Activated naive CD8-positive, alpha-beta T cell treated with anti-CD3 and anti-CD28 coated beads for 36 hours (primary cell): ENCODE results near the gene PRRC2B. TPM values are rescaled to one million over a fixed set of nuclear protein-coding genes. Genes with fewer than 3 reads are reported as not detected.

ENCODE experiments used
- DNase-seq: peaks from one replicate; pipeline ENCODE4 v3.0.0; 2021
- H3K27ac Mint-ChIP-seq: one replicate; pipeline ENCODE4 v1.8.0; 2022; ENCODE audit warnings: mild to moderate bottlenecking, moderate library complexity, mixed read lengths
- H3K27me3 Mint-ChIP-seq: one replicate; pipeline ENCODE4 v1.8.0; 2022; ENCODE audit warnings: mild to moderate bottlenecking, mixed read lengths
- H3K36me3 Mint-ChIP-seq: one replicate; pipeline ENCODE4 v1.8.0; 2021; ENCODE audit warnings: mild to moderate bottlenecking, mixed read lengths
- H3K4me1 Mint-ChIP-seq: one replicate; pipeline ENCODE4 v1.8.0; 2021; ENCODE audit warnings: mixed read lengths
- H3K4me3 Mint-ChIP-seq: one replicate; pipeline ENCODE4 v1.8.0; 2022; ENCODE audit warnings: mild to moderate bottlenecking, moderate library complexity, mixed read lengths
- H3K9me3 Mint-ChIP-seq: one replicate; pipeline ENCODE4 v1.8.0; 2022; ENCODE audit warnings: mixed read lengths
- total RNA-seq, 2 experiments: library from RNA; stranded (reverse); gene quantifications; one replicate each; pipeline ENCODE4 v1.2.3, GENCODE V29; 2021

The PRRC2B gene
- total RNA-seq, 2 experiments from 2014 or later = 128 to 135 TPM

DNA sequence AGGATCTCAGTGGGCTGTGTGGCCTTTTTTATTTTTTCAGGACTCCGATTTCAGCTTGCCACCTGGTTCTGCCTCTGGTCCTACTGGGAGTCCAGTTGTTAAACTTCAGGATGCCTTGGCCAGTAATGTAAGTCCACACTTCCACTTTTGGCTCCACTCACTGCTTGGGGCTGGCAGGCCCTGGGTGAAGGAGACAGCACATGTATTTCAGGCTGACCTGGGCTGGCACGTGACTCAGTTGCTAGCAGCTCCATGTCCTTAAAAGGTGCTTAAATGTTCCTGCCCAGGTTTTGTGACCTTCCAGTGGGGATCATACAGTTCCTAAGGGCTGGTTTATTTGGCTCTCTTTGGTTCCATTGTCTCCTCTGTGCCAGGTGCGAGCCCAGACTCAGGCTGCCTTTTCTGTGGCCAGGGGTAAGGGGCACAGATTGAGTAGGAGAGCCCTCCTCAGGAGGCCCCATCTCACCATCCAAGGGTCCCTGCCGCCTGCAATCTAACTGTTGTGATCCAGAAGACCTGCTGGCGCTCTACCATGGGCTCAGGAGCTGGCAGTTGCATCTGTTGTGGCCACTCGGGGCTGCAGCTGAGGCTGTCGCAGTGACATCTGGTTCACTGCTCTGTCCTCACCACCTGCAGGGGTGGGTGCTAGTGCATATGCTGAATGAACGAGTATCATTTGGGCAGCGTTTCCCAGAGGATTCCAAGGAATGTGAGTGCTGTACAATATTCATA lies 89.6 kb downstream of the PRRC2B start:
- Mint-ChIP-seq H3K36me3 (peaks cover 15% of the 10 kb centered on the region), H3K27ac (no peak overlapping the region), H3K9me3 (no peaks in the 10 kb centered on the region)

DNA sequence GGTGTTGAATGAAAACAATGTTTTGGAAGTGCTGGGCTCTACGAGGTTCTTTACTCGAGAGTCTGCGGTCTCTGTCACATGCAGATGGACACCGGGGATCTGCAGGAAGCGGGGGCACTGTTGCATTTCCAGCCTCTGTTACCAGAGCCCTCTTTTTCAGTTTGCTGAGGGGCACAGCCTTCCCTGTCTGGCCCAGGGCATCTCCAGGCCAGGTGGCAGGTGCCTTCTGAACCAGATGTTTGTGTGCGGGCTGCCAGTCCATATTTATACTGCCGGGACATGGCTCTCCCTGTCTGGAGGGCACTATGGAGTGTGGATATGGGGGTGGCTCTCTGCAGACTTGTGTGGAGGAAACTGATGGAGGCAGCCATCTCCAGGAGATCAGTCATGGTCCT lies 90.2 kb downstream of the PRRC2B start:
- Mint-ChIP-seq H3K27ac (no peak overlapping the region), H3K9me3 (no peaks in the 10 kb centered on the region), H3K36me3 (peaks cover 16% of the 10 kb centered on the region), H3K4me1 (peaks cover 7% of the 10 kb centered on the region), H3K27me3 (no peaks in the 10 kb centered on the region), H3K4me3 (no peak overlapping the region)
- no peak for DNase-seq

More for the DNA sequence above, 89.6 kb downstream of the PRRC2B start:
- no peak for DNase-seq
- no peaks in the 10 kb centered on the region for H3K27me3 Mint-ChIP-seq
- H3K4me1 Mint-ChIP-seq = peaks cover 7% of the 10 kb centered on the region
- no peak overlapping the region for H3K4me3 Mint-ChIP-seq

DNA sequence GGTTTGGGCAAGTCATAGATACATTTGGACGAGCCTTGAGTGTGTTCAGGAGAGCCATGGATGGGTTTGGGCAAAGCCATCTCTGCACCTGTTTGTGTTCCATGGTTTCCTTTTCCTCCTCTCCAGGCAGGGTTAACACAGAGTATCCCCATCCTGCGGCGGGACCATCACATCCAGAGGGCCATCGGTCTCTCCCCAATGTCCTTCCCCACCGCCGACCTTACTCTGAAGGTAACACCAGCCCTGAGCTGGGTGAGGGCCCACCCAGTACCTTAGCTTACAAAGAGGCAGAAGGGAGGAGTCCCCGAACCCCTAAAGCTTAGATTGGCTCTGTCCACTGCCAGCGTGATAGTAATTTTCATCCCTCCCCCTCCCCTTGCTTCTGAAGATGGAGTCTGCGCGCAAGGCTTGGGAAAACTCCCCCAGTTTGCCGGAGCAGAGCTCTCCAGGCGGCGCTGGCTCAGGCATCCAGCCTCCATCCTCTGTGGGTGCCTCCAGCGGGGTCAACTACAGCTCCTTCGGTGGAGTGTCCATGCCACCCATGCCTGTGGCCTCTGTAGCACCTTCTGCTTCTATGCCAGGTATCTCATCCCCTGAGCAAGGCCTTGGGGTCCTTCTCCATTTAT lies 90.8 kb downstream of the PRRC2B start:
- Mint-ChIP-seq H3K4me1 (peaks cover 3% of the 10 kb centered on the region), H3K27me3 (no peaks in the 10 kb centered on the region), H3K27ac (no peak overlapping the region), H3K9me3 (no peaks in the 10 kb centered on the region), H3K36me3 (peaks cover 18% of the 10 kb centered on the region), H3K4me3 (no peak overlapping the region)
- DNase-seq = no peak

DNA sequence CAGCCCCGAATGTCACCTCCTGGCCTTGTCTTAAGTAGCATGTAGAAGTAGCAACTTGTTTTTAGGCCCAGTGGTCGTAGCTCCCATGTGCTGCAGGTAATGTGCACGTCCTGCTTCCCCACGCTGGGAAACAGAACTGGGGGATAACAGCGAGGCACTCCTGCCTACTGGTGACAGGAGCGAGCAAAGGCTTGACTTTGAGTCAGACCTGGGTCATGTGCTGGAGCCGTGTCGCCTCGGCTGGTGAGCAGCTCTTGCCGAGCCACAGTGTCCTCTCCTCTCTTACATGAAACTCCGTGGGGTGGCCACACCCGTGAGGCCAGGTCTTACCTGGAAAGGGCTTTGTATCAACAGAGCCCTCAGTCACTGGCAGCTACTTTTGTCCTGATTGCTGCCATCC lies 91.3 kb downstream of the PRRC2B start:
- no peak for DNase-seq
- Mint-ChIP-seq H3K27me3 (no peaks in the 10 kb centered on the region), H3K9me3 (no peaks in the 10 kb centered on the region), H3K36me3 (peaks cover 20% of the 10 kb centered on the region), H3K4me3 (no peak overlapping the region), H3K27ac (no peak overlapping the region), H3K4me1 (peaks cover 2% of the 10 kb centered on the region)

DNA sequence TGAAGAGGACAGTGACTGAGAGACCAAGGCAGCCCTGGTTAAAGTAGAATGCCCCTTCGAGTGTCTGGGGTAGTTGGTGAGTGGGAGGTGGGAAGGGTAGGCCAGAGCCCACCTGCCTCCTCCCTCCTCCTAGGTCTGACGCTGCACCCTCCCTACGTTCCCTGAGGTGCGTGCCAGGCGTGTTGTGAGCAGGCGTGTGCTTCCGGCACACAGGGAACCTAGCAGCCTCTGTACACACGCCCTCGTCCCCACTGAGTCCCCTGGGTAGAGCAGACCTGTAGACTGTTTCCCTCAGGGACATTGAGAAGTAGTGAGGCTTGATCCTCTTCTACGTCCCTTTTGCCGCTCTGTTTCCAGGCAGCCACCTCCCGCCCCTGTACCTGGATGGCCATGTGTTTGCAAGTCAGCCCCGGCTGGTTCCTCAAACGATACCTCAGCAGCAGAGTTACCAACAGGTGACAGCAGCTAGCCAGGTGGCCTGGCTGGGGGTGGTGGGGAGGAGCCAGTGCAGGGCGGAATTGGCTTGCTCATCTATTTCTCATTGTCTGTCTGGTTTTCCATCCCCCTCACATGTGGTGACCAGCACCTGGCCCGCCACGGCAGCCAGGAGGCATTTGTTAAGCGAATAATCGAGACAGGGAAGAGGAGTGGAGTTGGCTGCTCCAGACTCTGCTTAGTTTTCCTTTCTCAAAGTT lies 92.0 kb downstream of the PRRC2B start:
- no peaks in the 10 kb centered on the region for H3K9me3 Mint-ChIP-seq
- peaks cover 22% of the 10 kb centered on the region for H3K36me3 Mint-ChIP-seq
- H3K27ac Mint-ChIP-seq = no peak overlapping the region
- no peaks in the 10 kb centered on the region for H3K27me3 Mint-ChIP-seq
- H3K4me3 Mint-ChIP-seq = no peak overlapping the region
- no peaks in the 10 kb centered on the region for H3K4me1 Mint-ChIP-seq
- no peak for DNase-seq

DNA sequence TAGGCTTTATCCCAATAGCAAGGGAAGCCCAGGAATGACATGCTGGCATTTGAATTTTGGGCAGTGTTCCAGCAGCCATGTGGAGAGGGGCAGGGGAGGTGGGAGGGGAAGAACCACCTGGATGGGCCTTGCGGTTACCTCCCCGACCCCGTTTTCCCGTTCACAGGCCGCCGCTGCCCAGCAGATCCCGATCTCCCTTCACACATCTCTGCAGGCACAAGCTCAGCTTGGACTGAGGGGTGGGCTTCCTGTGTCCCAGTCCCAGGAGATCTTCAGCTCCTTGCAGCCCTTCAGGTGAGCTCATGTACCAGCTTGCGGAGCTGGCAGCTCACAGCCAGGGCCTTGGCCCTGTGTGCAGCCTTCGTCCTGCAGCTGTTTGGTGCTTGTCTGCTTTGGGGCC lies 93.1 kb downstream of the PRRC2B start:
- Mint-ChIP-seq H3K4me1 (no peaks in the 10 kb centered on the region), H3K27me3 (no peaks in the 10 kb centered on the region), H3K4me3 (no peak overlapping the region), H3K9me3 (no peaks in the 10 kb centered on the region), H3K36me3 (peaks cover 19% of the 10 kb centered on the region), H3K27ac (no peak overlapping the region)
- no peak for DNase-seq

DNA sequence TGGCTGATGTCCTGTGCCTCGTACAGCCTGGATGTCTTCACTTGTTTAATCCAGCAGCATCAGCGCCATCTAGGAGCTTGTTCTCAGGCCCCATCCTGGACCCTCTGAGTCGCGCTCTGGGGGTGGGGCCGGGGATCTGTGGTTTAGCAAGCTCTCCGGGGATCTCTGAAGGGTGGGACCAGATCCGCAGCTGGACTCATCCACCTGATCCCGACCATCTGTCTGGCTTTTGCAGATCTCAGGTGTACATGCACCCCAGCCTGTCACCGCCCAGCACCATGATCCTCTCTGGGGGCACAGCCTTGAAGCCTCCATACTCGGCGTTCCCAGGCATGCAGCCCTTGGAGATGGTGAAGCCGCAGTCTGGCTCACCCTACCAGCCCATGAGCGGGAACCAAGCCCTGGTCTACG lies 93.7 kb downstream of the PRRC2B start:
- Mint-ChIP-seq H3K27ac (peak overlapping the region; percentile 44), H3K4me3 (no peak overlapping the region), H3K27me3 (no peaks in the 10 kb centered on the region), H3K4me1 (no peaks in the 10 kb centered on the region), H3K36me3 (peaks cover 17% of the 10 kb centered on the region), H3K9me3 (no peaks in the 10 kb centered on the region)
- no peak for DNase-seq

DNA sequence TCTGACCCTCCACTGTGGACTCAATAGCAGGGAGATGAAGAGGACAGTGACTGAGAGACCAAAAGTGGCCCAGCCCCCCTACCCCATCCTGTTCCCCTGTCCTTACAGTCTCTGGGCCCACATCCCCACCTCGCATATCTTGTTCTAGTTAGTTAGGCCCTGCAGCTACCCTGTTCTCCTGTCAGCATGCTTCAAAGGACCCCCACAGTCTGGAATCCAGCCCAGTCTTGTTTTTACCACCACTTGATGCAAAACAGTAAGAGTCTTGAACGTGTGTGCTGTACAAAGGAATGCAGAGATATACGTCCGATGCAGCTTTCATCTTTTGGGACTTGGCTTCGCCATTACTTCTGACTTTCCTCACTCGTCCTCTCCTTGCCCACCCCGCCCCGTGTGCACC lies 96.6 kb downstream of the PRRC2B start:
- DNase-seq = no peak
- H3K27ac Mint-ChIP-seq = no peak overlapping the region
- no peak overlapping the region for H3K4me3 Mint-ChIP-seq
- H3K27me3 Mint-ChIP-seq = no peaks in the 10 kb centered on the region
- H3K4me1 Mint-ChIP-seq = no peaks in the 10 kb centered on the region
- H3K9me3 Mint-ChIP-seq = no peaks in the 10 kb centered on the region
- peaks cover 18% of the 10 kb centered on the region for H3K36me3 Mint-ChIP-seq

DNA sequence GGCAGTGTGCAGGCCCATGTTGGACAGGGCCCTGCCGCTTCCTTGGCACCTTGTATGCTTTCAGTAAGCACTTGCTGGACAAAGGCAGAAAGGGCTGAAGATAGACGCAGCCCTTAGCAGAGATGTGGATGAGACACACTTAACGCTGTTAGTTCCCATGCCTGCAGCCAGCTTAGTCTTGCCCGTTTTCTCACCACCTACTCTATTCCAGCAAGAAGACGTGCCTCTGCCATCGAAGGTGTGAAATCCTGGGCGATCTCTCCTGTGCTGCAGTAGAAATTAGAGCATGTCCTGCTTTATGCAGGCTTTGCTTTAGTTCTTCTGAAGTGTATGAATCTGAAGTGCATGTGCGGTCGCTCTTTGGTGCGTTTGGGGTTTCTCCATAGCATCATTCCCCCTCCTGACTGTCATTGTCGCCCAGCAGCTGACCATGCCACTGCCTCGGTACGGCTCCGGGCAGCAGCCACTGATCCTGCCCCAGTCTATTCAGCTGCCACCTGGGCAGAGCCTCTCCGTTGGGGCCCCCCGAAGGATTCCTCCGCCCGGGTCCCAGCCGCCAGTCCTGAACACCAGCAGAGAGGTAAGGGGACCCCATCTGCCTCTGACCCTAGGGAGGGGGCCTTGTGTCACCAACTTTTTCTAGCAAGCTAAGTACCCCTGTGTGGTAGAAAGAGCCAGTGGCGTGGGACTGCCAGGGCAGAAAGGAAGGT lies 97.3 kb downstream of the PRRC2B start:
- no peaks in the 10 kb centered on the region for H3K27me3 Mint-ChIP-seq
- no peaks in the 10 kb centered on the region for H3K9me3 Mint-ChIP-seq
- no peaks in the 10 kb centered on the region for H3K4me1 Mint-ChIP-seq
- H3K36me3 Mint-ChIP-seq = peaks cover 21% of the 10 kb centered on the region
- peak overlapping the region; percentile 36 for H3K27ac Mint-ChIP-seq
- no peak overlapping the region for H3K4me3 Mint-ChIP-seq
- no peak for DNase-seq

DNA sequence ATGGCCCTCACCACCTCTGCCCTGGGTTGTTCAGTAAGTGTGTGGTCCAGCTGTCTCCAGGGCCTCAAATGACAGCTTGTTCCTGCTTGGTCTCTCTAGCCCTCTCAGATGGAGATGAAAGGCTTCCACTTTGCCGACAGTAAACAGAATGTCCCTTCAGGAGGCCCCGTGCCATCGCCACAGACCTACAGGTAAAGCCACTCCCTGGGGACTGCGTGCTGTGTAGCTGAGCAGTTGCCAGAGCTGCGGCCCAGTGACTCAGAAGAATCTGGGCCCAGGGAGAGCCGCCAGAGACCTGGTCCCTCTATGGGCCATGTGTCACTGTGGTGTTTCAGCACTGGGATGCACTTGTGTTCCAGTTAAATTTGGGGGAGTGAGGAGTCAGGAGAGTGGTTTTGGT lies 98.2 kb downstream of the PRRC2B start:
- no peak overlapping the region for H3K4me3 Mint-ChIP-seq
- no peak for DNase-seq
- H3K9me3 Mint-ChIP-seq = no peaks in the 10 kb centered on the region
- H3K27ac Mint-ChIP-seq = peak overlapping the region; percentile 73
- H3K27me3 Mint-ChIP-seq = no peaks in the 10 kb centered on the region
- H3K4me1 Mint-ChIP-seq = no peaks in the 10 kb centered on the region
- H3K36me3 Mint-ChIP-seq = peaks cover 21% of the 10 kb centered on the region

DNA sequence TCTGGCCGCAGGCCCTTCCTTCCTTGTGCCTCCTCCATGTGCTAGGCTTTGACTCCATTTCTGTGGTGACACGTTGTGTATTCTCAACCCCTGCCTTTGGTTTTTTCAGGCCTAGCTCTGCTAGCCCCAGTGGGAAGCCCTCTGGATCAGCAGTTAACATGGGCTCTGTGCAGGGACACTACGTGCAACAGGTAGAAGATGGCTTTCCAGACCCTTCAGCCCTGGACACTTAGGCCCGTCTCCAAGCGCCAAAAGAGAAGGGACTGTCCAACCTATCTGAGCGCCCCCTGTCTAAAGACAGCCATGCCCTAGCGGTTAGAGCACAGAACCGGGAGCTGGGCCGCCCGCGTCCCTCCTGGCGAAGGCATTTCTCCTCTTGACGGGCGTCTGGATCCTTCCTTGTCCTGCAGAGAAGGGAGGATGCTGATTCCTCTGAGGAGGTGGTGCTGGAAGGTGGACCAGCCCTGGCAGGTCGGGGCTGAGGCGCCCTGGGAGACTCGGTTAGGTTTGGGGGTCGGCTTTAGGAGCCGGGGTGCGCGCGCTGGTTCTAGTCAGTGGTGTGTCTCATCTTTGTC lies 100.5 kb downstream of the PRRC2B start:
- no peak for DNase-seq
- no peaks in the 10 kb centered on the region for H3K27me3 Mint-ChIP-seq
- H3K27ac Mint-ChIP-seq = no peak overlapping the region
- H3K4me3 Mint-ChIP-seq = no peak overlapping the region
- H3K4me1 Mint-ChIP-seq = peaks cover 14% of the 10 kb centered on the region
- peaks cover 24% of the 10 kb centered on the region for H3K36me3 Mint-ChIP-seq
- H3K9me3 Mint-ChIP-seq = no peaks in the 10 kb centered on the region

DNA sequence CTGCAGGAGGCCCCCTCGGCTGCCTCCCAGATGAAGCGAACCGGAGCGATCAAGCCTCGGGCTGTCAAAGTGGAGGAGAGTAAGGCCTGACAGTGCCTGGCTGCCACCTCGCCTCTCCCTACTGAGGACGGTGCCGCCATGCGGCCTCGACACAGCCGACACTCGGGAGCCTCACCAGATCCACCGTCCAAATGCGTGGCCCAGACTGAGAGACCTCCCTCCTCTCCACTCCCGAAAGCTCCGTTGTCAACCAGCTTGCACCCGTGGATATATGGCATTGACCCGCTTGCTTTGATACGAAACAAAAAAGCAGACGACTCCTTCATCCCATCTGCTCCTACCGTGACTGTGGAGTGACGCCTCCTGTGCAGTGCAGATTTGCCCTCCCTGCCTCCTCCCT lies 101.9 kb downstream of the PRRC2B start:
- Mint-ChIP-seq H3K27ac (no peak overlapping the region), H3K9me3 (no peaks in the 10 kb centered on the region), H3K36me3 (peaks cover 23% of the 10 kb centered on the region), H3K27me3 (no peaks in the 10 kb centered on the region), H3K4me3 (no peak overlapping the region), H3K4me1 (peaks cover 28% of the 10 kb centered on the region)
- DNase-seq = no peak

DNA sequence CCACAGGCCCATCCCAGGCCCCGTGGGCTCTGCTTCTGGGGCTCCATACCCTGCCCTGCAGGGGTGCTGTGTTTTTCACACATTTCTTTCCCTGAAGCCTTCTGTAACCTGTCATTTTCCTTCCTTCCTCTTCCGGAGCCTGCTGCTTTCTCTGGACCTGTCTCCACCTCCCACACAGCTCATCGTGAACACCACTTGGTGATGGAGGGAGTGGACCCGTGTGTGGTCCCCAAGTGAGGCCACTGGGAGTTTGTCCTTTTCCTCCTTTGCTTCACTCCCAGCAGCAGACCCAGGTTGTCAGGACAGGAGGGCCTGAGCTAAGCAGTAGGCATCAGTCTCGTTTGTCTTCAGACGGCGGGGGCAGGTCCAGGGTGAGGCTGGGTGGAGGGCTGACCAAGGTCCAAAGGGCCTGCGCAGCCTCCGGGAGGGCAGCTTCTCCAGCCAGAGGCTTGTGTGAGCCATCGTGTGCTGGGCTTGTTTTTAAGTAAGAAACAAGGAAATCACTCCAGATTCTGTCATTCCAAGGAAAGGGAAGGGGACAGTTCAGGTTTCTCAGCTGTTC lies 103.0 kb downstream of the PRRC2B start:
- Mint-ChIP-seq H3K27ac (peak overlapping the region; percentile 56), H3K27me3 (peaks cover 4% of the 10 kb centered on the region), H3K9me3 (no peaks in the 10 kb centered on the region), H3K4me1 (peaks cover 36% of the 10 kb centered on the region), H3K4me3 (no peak overlapping the region), H3K36me3 (peaks cover 28% of the 10 kb centered on the region)
- no peak for DNase-seq

DNA sequence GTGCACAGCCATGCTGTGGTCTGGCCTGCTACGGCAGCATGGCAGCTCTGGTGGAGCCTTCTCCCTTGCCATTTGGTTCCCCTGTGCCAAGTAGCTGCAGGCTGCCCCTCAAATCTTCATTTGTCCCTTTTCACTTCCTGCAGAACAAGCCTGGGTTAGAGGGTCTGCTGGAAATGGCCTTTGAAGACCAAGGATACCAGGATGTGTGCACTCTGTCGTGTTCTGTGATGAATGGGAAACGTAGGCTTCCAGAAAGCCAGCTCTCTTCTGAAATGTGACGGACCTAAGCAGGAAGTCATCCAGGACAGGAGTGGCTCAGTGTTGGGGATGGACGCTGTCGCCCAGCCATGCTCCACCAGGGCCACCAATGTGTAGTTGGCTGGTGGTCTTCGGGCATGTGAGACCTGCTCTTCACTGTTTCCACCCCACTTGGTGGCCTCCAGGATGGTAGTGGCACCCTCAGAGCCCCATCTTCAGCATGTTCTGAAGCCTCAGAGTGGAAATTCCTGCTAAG lies 105.4 kb downstream of the PRRC2B start:
- Mint-ChIP-seq H3K36me3 (peaks cover 29% of the 10 kb centered on the region), H3K4me1 (peaks cover 53% of the 10 kb centered on the region), H3K27ac (peak overlapping the region; percentile 59), H3K27me3 (peaks cover 4% of the 10 kb centered on the region), H3K9me3 (no peaks in the 10 kb centered on the region), H3K4me3 (no peak overlapping the region)
- no peak for DNase-seq
